Measurements from ENCODE around the gene PRDM12. TPM values are rescaled to one million over a fixed set of nuclear protein-coding genes. Genes with fewer than 3 reads are reported as not detected.
A peak's percentile ranks its signal among the peaks of the same experiment; 100 is the strongest.

Gene PRDM12
- total RNA-seq, 2 donors from 2014 or later: not detected

GRCh38 chr9:130688072-130688471 lies 23.7 kb downstream of the PRDM12 start:
- H3K4me1 ChIP-seq: peaks cover 7% of the 10 kb centered on the region
- no peaks in the 10 kb centered on the region for H3K9me3 ChIP-seq
- DNase-seq (no peak), ATAC-seq (no peak)
- TF ChIP-seq CTCF (IDR thresholded peaks at IDR 0.05): no peak
- TF ChIP-seq POLR2A (IDR thresholded peaks at IDR 0.05): no peak
- H3K27ac ChIP-seq: no peak overlapping the region
- WGBS, 2 donors: 74 to 85% methylated on average over 5 of the region's 5 CpGs
- H3K4me3 ChIP-seq: no peak overlapping the region
- intact Hi-C loops (cut with DNase I): no loop called here
- no peaks in the 10 kb centered on the region for H3K36me3 ChIP-seq (replicated peaks in 1 of 2; ENCODE audit: insufficient read depth in 1 of 2, low read depth in 2 of 2)
- H3K27me3 ChIP-seq: no peaks in the 10 kb centered on the region

- H3K27ac ChIP-seq: peak overlapping the region; percentile 50 to 75 (median 64)
- intact Hi-C loops (cut with DNase I): no loop called here
- no peak overlapping the region for H3K4me3 ChIP-seq
- H3K36me3 ChIP-seq (replicated peaks in 1 of 2; ENCODE audit: insufficient read depth in 1 of 2, low read depth in 2 of 2): no peaks in the 10 kb centered on the region
- no peak for TF ChIP-seq POLR2A (IDR thresholded peaks at IDR 0.05)
- TF ChIP-seq CTCF (IDR thresholded peaks at IDR 0.05): no peak
- WGBS, 2 donors: 22 to 32% methylated on average over 1 of the region's 1 CpG
- H3K27me3 ChIP-seq: no peaks in the 10 kb centered on the region
- H3K9me3 ChIP-seq: no peaks in the 10 kb centered on the region
- ATAC-seq (no peak), DNase-seq (no peak)
- peaks cover 18% of the 10 kb centered on the region for H3K4me1 ChIP-seq
Measured at GRCh38 chr9:130689572-130689936, 25.2 kb downstream of the PRDM12 start.

- H3K27me3 ChIP-seq: no peaks in the 10 kb centered on the region
- H3K4me3 ChIP-seq: no peak overlapping the region
- peaks cover 23% of the 10 kb centered on the region for H3K4me1 ChIP-seq
- DNase-seq (peak; percentile 75 to 92 (median 86)), ATAC-seq (peak; percentile 89)
- peak overlapping the region; percentile 62 to 75 (median 66) for H3K27ac ChIP-seq
- intact Hi-C loops (cut with DNase I): no loop called here
- peak; percentile 36 to 91 (median 86) for TF ChIP-seq POLR2A (IDR thresholded peaks at IDR 0.05)
- TF ChIP-seq CTCF (IDR thresholded peaks at IDR 0.05): no peak
- no peaks in the 10 kb centered on the region for H3K9me3 ChIP-seq
- H3K36me3 ChIP-seq (replicated peaks in 1 of 2; ENCODE audit: insufficient read depth in 1 of 2, low read depth in 2 of 2): no peaks in the 10 kb centered on the region
- 42 to 56% methylated on average over 15 of the region's 15 CpGs for WGBS, 2 donors
Measured at GRCh38 chr9:130689937-130690700, 25.7 kb downstream of the PRDM12 start.

- Histone ChIP-seq H3K36me3 (replicated peaks in 1 of 2; ENCODE audit: insufficient read depth in 1 of 2, low read depth in 2 of 2) (no peaks in the 10 kb centered on the region), H3K27me3 (no peaks in the 10 kb centered on the region), H3K4me3 (no peak overlapping the region), H3K27ac (no peak overlapping the region), H3K4me1 (peaks cover 24% of the 10 kb centered on the region), H3K9me3 (no peaks in the 10 kb centered on the region)
- TF ChIP-seq CTCF (IDR thresholded peaks at IDR 0.05): no peak
- TF ChIP-seq POLR2A (IDR thresholded peaks at IDR 0.05): no peak
- ATAC-seq (no peak), DNase-seq (no peak)
- intact Hi-C loops (cut with DNase I): no loop called here
- 32 to 40% methylated on average over 9 to 24 of the region's 25 CpGs for WGBS, 2 donors
Measured at GRCh38 chr9:130692321-130692720, 27.9 kb downstream of the PRDM12 start.

GRCh38 chr9:130693101-130693425 lies 28.7 kb downstream of the PRDM12 start:
- Histone ChIP-seq H3K27ac (peak overlapping the region in 2 of 4 donors; percentile 4 to 46), H3K27me3 (no peaks in the 10 kb centered on the region), H3K36me3 (replicated peaks in 1 of 2; ENCODE audit: insufficient read depth in 1 of 2, low read depth in 2 of 2) (no peaks in the 10 kb centered on the region), H3K4me3 (no peak overlapping the region), H3K4me1 (peaks cover 27% of the 10 kb centered on the region), H3K9me3 (no peaks in the 10 kb centered on the region)
- TF ChIP-seq POLR2A (IDR thresholded peaks at IDR 0.05) (no peak), CTCF (IDR thresholded peaks at IDR 0.05) (no peak)
- WGBS, 2 donors: 4 to 6% methylated on average over 8 of the region's 8 CpGs
- DNase-seq (no peak), ATAC-seq (no peak)
- intact Hi-C loops (cut with DNase I): no loop called here
